Activated CD8-positive, alpha-beta memory T cell treated with anti-CD3 and anti-CD28 coated beads, Interleukin-2, amount 50 U/mL, for 1 hour (primary cell): ENCODE measurements around the gene SLC2A9.

ENCODE experiments used
- DNase-seq: peaks from one replicate; pipeline ENCODE4 v3.0.0-alpha.2; 2020; ENCODE audit errors: extremely low read depth

Gene SLC2A9

GRCh38 chr4:10020871-10021652 is at the start of gene SLC2A9:
SLC2A9 (minus strand) TSS chr4:10021497; CDS start chr4:10021429, 68 bp downstream.
- no peak for DNase-seq

DNA sequence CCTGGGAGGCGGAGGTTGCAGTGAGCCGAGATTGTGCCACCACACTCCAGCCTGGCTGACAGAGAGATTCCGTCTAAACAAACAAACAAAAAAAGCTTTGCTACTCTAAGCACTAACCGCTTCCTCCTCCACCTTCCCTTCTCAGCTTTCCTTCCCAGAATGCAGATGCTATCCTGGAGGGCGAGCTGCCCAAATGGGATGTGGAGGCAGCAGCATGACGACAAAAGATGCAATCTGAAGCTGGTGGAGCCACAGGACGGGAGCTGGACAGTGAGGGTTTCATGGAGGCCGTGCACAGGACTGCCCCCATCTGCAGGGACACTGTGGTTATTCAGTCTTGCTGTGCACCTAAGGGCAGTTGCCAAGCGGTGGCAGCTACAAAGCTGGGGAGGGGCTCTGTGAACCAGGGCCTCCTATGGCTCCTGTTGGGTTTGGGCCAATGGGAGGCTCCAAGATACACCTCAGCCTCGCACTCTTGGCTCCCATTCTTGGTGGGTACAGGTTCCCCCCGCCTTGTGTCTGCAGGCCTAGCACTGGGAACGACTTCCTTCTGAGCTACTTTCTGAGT is 47.9 kb upstream of the SLC2A9 start:
- DNase-seq: no peak

- no peak for DNase-seq
Measured at GRCh38 chr4:10066670-10067651, 45.7 kb upstream of the SLC2A9 start.

- DNase-seq: no peak
Measured at GRCh38 chr4:10066206-10066605, 44.9 kb upstream of the SLC2A9 start.

DNA sequence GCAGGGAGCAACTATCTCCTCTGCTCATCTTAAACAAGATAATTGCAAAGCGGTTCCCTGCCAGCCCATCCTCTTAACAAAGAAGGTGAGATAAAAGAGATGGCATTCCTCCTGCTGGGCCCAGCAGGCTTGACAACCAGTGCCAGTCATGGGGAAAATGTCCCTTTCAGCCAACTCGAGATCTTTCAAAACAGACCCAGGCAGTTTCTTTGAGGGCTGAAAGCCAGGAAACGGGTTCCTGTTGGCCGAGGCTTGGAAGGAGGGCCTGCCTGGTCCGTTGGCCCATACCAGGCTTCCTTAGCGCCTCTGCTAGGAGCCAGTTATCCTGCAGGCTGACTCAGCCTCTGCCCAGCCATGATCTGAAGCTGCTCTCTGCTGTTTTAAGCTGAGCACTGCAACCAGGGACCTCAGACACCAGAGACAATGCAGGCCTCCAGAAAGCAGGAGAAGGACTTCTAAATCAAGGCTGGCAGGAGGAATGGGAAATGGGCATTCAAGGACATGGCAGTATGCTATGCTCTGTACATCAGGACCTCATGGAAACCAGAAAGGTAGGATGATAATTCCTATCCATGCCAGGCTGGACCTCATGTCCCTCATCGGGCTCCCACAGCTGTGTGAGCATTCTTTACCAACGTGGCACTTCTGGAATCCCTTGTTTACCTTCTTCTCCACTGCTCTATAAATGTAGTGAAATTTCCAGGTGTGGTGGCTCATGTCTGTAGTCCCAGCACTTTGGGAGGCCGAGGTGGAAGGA is 42.4 kb upstream of the SLC2A9 start:
- no peak for DNase-seq

DNA sequence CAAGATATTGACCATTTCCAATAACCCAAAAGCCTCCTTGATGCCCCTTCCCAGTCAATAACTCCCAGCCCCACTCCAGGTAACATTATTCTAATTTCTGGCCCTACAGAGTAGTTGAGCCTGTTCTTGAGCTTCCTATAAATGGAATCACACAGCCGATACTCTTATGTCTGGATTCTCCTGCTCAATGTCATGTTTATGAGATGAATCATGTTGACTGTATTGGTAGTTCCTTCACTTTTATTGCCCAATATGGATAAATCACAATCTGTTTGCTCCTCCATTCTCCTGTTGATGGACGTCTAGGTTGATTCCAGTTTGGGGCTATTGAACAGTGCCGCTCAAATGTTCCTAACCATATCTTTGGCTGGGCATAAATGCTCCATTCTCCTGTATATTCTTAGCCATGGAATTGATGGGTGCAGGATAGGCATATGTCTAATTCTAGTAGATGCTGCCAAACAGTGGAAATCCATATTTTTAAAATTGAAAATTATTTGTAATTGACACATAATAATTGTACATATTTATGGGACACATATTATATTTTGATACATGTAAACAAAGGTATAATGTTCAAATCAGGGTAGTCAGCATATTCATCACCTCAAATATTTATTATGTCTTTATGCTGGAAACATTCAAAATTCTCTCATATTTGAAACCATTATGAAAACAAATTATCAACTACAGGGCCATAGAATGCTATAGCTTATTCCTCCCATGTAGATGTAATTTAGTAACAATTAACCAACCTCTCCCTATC is 40.5 kb upstream of the SLC2A9 start:
- no peak for DNase-seq

DNA sequence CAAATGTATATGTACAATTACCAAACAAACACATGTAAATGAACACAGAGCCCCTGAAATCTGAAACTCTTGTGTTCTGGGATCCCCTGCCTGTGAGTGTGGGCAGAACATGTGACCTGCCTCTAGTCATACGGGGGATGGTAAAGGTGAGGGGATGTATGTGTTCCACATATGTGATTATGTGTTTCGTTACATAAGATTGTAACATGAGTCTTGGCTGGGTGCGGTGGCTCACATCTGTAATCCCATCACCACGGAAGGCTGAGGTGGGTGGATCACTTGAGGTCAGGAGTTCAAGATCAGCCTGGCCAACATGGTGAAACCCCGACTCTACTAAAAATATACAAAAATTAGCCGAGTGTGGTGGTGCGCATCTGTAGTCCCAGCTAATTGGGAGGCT is 37.1 kb upstream of the SLC2A9 start:
- no peak for DNase-seq

DNA sequence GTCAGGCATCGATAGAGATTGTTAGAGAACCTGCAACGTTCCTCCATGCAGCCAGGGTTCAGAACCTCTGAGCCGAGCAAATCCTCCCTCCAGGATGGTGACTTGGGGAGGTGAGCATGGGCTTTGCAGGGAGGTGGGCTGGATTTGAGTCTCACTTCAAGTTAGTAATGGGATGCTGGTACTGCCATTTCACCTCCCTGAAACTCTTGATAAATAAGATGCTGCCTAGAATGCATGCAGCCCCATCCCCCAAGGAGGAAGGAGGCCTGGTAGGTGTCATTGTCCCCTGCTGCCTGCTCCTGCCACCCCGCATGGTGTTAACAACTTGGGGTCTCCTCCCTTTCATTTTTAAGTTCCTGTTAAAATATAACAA is 35.7 kb upstream of the SLC2A9 start:
- no peak for DNase-seq

- no peak for DNase-seq
Measured at GRCh38 chr4:10056334-10057022, 35.2 kb upstream of the SLC2A9 start.

- DNase-seq: no peak
Measured at GRCh38 chr4:10055871-10056270, 34.6 kb upstream of the SLC2A9 start.

- DNase-seq: no peak
Measured at GRCh38 chr4:10054571-10055041, 33.3 kb upstream of the SLC2A9 start.

DNA sequence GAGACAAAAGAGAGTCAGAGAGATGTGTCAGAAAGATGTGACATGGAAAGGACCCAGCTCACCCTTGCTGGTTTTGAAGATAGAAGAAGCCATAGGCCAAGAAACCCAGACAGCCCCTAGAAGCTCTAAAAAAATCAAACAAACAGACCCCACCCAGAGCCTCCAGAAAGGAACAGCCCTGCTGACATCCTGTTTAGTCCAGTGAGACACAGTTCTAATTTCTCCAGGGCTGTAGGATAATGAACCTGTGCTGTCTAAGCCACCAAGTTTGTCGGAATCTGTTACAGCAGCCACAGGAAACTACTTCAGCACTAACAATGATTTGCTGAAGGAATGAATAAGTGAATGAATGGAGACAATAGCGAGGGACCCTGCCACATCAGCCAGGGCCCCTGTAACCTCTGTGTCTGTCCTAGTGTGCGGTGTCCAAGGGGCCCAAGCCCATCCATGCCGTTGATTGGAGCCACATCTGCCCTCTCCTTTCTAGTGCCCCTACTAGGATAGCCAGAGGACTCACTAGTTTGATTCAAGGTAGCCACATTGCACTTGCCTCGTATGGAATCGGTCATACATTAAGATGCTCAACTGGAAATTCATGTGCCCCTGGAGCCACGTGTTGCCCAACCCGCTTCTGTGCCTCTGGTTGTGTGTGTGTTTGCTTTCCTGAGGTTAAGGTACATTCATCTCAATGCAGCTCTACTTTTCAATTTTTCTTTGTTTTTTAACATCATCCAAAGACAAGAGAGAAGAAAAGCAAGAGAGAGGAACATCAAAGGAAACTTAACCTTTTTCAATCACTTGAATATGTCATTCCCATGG is 32.5 kb upstream of the SLC2A9 start:
- no peak for DNase-seq

DNA sequence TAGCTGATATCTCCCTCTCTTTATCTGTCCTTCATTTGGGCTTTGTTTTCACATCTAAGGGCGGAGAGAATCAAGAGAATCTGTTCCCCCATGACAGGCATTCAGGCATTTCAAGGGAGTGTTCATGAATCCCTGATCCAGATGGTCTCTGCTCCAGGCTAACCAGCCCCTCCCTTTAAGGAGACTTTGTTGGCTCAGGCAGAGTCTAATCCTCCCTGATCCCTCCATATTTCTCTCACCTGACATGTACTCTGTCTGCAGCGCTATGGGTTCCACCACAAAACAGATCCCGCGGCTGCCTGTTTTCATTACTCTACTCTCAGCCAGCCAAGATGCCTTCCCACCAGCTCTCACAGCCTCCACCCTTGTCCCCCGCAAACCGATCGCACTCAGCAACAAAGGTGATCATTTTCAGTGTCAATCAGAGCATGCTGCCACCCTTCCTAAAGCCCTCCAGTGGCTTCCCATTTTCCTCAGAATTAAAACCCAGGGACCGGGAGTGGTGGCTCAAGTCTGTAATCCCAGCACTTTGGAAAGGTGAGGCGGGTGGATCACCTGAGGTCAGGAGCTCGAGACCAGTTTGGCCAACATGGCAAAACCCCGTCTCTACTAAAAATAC is 30.3 kb upstream of the SLC2A9 start:
- DNase-seq: no peak

- DNase-seq: no peak
Measured at GRCh38 chr4:10050721-10051120, 29.4 kb upstream of the SLC2A9 start.

DNA sequence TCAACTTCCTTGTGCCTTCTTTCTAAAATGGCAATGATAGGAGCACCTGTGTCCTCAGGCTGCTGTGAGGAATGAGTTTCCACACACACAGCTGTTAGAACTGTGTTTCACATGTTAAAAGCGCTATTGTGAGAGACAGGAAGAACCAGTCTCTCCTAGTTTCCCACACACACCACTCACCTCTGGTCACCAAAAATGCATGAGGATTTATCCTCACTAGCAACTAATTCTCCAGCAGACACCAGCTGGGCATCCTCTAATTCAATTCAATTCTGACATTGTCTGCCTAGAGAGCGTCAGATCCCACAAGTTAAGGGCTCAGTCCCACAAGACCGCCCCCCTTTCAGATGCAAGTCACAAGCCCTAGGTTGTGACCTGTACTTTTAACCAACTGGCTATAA is 29.0 kb upstream of the SLC2A9 start:
- DNase-seq: no peak

- no peak for DNase-seq
Measured at GRCh38 chr4:10048941-10049697, 27.8 kb upstream of the SLC2A9 start.

DNA sequence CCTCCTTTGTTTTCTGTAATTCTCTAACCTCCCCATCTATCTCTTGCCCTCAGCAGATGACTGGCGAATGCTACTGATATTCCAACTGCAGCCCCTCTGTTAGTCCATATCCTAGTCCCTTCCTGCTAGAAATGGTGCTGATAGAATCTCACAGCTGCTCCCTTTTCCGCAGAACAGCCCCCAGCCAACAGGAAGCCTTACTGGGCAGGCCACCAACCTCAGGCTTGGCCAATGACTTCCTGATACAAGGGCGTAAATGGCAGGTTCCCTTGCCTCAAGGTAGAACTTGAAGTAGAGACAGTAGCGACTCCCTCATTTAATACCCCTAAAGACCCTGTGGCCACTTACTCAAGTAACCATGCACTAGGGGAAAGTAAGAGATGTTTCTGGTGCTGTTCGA is 26.7 kb upstream of the SLC2A9 start:
- DNase-seq: no peak

GRCh38 chr4:10046471-10046870 is 25.2 kb upstream of the SLC2A9 start:
- no peak for DNase-seq
